K562 (cell line): ENCODE data around the gene NOCT. TPM values are rescaled to one million over a fixed set of nuclear protein-coding genes. Genes with fewer than 3 reads are reported as not detected.

Experiments
- EGR1 ChIP-seq: fragments of 450-650 bp; conservative IDR thresholded peaks from 2 replicates; pipeline ENCODE4 v1.6.1; 2017; ENCODE audit warnings: mild to moderate bottlenecking
- JUN ChIP-seq, 2 experiments: sonication (generic) in 1 of 2; formaldehyde crosslinking in 1 of 2; IDR thresholded peaks; 2 replicates each; pipeline versions ENCODE4 v1.6.1 to v1.8.0; 2012 to 2022; ENCODE audit warnings: borderline replicate concordance in 2 of 2, mild to moderate bottlenecking in 2 of 2, improper control_type of control experiment in 1 of 2, low read depth in 1 of 2, low read length in 1 of 2, missing genetic modification reagents in 1 of 2
- KLF16 ChIP-seq: IDR thresholded peaks from 2 replicates; pipeline ENCODE4 v1.6.1; 2016; ENCODE audit warnings: antibody characterized with exemption
- POLR3G ChIP-seq: IDR thresholded peaks from 2 replicates; pipeline ENCODE4 v1.6.1; 2011; ENCODE audit not compliant: insufficient read length, insufficient replicate concordance; ENCODE audit errors: extremely low read depth
- RB1 ChIP-seq: fragments of 450-650 bp; IDR thresholded peaks from 2 replicates; pipeline ENCODE4 v1.6.1; 2017; ENCODE audit warnings: low read depth, mild to moderate bottlenecking
- SAP30 ChIP-seq: fragments of 200-600 bp; sonication (generic); IDR thresholded peaks from 2 replicates; pipeline ENCODE4 v1.6.1; 2012; ENCODE audit warnings: borderline replicate concordance, low read depth, mild to moderate bottlenecking, moderate library complexity, low read length, control low read depth, inconsistent platforms; ENCODE audit not compliant: insufficient read depth, poor library complexity, severe bottlenecking
- SUPT5H ChIP-seq: fragments of 450-650 bp; IDR thresholded peaks from 2 replicates; pipeline ENCODE4 v1.6.1; 2016
- TCF3 ChIP-seq: sonication (generic); formaldehyde crosslinking; IDR thresholded peaks from 2 replicates; pipeline ENCODE4 v1.4.0; 2020; ENCODE audit warnings: mild to moderate bottlenecking, missing genetic modification reagents
- ZNF347 ChIP-seq: fragments of 450-650 bp; formaldehyde crosslinking; IDR thresholded peaks from 2 replicates; pipeline ENCODE4 v1.4.0; 2020; ENCODE audit warnings: low read depth, mild to moderate bottlenecking, moderate library complexity
- polyA plus RNA-seq, 8 experiments: library from polyadenylated mRNA; depleted of rRNA in 4 of 8; stranded (reverse) in 5 of 8; unstranded in 3 of 8; fragments of >200 nt; fragmentation: Nextera tagmentation in 2 of 8; fragmentation: Illumina TruSeq in 1 of 8; extraction: Ambion mirVana in 2 of 8; extraction: Trizol in 1 of 8; gene quantifications; 2 replicates each; pipeline versions ENCODE4 v1.2.1 to v1.2.3, GENCODE V29; 2011 to 2014; ENCODE audit warnings: inconsistent platforms in 1 of 8, missing spikeins in 1 of 8
- total RNA-seq, 7 experiments: library from RNA; depleted of rRNA in 6 of 7; stranded (reverse); fragments of >200 nt in 6 of 7; fragmentation: Illumina TruSeq in 2 of 7; extraction: Trizol in 2 of 7; gene quantifications; 2 replicates each; pipeline versions ENCODE4 v1.2.1 to v1.2.3, GENCODE V29; 2011 to 2021; ENCODE audit warnings: low replicate concordance in 1 of 7
- TF ChIP-seq, protein P1 (sequence below): conservative IDR thresholded peaks from 2 replicates; pipeline ENCODE4 v1.6.1; 2011; ENCODE audit warnings: low read depth, mild to moderate bottlenecking, low read length; ENCODE audit not compliant: control insufficient read depth
- TF ChIP-seq, protein P2 (sequence below), 2 experiments: fragments of 450-650 bp; formaldehyde crosslinking in 1 of 2; IDR thresholded peaks; 2 replicates each; pipeline versions ENCODE4 v1.4.0 to v1.6.1; 2014 to 2020; ENCODE audit warnings: mild to moderate bottlenecking in 2 of 2, borderline replicate concordance in 1 of 2, low read depth in 1 of 2
- TF ChIP-seq, protein P3 (sequence below): fragments of 250-450 bp; sonication (Bioruptor Pico); IDR thresholded peaks from 2 replicates; pipeline ENCODE4 v1.8.0; 2021; ENCODE audit warnings: moderate library complexity, mild to moderate bottlenecking, inconsistent platforms
- TF ChIP-seq, protein P4 (sequence below), 2 experiments: IDR thresholded peaks; 2 replicates each; pipeline ENCODE4 v1.6.1; 2011; ENCODE audit warnings: borderline replicate concordance in 1 of 2, control low read depth in 1 of 2, low read depth in 1 of 2, low read length in 1 of 2, mild to moderate bottlenecking in 1 of 2, mixed read lengths in 1 of 2, moderate library complexity in 1 of 2; ENCODE audit not compliant: insufficient read depth in 1 of 2, insufficient read length in 1 of 2, poor library complexity in 1 of 2, severe bottlenecking in 1 of 2; ENCODE audit errors: extremely low read depth in 1 of 2
- TF ChIP-seq, protein P5 (sequence below): fragments of 450-650 bp; IDR thresholded peaks from 2 replicates; pipeline ENCODE4 v1.6.1; 2014; ENCODE audit warnings: low read depth, mild to moderate bottlenecking, moderate library complexity, borderline replicate concordance

NOCT gene
- total and polyA plus RNA-seq, 9 of the 15 experiments (the other 6 are each of a cell fraction or from before 2014, with no cell fraction given) = 1.3 to 20.2 (median 11.1) TPM

DNA sequence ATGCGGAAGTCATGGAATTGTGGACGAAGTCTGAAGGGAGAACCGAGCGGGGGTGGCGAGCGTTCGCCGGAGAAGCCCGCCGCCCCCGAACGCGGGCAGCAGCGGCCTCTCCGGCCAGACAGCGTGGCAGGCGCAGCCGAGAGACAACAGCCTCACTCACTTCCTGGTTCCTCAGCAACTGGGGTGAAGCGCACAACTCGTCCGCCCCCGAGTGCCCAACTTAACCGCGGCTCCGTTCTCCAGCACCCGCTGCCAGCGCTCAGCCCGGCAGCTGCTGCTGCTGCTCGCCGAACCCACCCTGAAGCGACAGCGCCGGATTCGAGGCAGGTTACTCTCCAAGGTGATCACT lies 68.0 kb downstream of the NOCT start (continued):
- TF ChIP-seq, protein P1, sequence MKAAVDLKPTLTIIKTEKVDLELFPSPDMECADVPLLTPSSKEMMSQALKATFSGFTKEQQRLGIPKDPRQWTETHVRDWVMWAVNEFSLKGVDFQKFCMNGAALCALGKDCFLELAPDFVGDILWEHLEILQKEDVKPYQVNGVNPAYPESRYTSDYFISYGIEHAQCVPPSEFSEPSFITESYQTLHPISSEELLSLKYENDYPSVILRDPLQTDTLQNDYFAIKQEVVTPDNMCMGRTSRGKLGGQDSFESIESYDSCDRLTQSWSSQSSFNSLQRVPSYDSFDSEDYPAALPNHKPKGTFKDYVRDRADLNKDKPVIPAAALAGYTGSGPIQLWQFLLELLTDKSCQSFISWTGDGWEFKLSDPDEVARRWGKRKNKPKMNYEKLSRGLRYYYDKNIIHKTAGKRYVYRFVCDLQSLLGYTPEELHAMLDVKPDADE = 0 out of 2 replicates have a peak, but pooled peaks have one; percentile 56
- TF ChIP-seq SAP30 = peak; percentile 55
- TF ChIP-seq, protein P2, sequence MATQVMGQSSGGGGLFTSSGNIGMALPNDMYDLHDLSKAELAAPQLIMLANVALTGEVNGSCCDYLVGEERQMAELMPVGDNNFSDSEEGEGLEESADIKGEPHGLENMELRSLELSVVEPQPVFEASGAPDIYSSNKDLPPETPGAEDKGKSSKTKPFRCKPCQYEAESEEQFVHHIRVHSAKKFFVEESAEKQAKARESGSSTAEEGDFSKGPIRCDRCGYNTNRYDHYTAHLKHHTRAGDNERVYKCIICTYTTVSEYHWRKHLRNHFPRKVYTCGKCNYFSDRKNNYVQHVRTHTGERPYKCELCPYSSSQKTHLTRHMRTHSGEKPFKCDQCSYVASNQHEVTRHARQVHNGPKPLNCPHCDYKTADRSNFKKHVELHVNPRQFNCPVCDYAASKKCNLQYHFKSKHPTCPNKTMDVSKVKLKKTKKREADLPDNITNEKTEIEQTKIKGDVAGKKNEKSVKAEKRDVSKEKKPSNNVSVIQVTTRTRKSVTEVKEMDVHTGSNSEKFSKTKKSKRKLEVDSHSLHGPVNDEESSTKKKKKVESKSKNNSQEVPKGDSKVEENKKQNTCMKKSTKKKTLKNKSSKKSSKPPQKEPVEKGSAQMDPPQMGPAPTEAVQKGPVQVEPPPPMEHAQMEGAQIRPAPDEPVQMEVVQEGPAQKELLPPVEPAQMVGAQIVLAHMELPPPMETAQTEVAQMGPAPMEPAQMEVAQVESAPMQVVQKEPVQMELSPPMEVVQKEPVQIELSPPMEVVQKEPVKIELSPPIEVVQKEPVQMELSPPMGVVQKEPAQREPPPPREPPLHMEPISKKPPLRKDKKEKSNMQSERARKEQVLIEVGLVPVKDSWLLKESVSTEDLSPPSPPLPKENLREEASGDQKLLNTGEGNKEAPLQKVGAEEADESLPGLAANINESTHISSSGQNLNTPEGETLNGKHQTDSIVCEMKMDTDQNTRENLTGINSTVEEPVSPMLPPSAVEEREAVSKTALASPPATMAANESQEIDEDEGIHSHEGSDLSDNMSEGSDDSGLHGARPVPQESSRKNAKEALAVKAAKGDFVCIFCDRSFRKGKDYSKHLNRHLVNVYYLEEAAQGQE (IDR thresholded peaks at IDR 0.05; ENCODE audit: borderline replicate concordance) = peak; percentile 8; the same call in 1 of the 2 replicates
- TF ChIP-seq, protein P2 (CRISPR knock-in tag; IDR thresholded peaks at IDR 0.05; ENCODE audit: low read depth) = no peak
- no peak for TF ChIP-seq KLF16
- 0 out of 2 replicates have a peak, but pooled peaks have one; percentile 21 for TF ChIP-seq SUPT5H
- TF ChIP-seq ZNF347 (CRISPR knock-in tag) = no peak
- TF ChIP-seq, protein P3, sequence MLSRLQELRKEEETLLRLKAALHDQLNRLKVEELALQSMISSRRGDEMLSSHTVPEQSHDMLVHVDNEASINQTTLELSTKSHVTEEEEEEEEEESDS (CRISPR knock-in tag) = no peak
- TF ChIP-seq, protein P4, sequence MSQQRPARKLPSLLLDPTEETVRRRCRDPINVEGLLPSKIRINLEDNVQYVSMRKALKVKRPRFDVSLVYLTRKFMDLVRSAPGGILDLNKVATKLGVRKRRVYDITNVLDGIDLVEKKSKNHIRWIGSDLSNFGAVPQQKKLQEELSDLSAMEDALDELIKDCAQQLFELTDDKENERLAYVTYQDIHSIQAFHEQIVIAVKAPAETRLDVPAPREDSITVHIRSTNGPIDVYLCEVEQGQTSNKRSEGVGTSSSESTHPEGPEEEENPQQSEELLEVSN (IDR thresholded peaks at IDR 0.05; ENCODE audit: borderline replicate concordance in 1 of 2, extremely low read depth in 1 of 2, insufficient read depth in 1 of 2, insufficient read length in 1 of 2, low read depth in 1 of 2, low read length in 1 of 2, poor library complexity in 1 of 2, severe bottlenecking in 1 of 2) = peak; percentile 44 to 47
- TF ChIP-seq POLR3G = no peak
- peak; percentile 38 for TF ChIP-seq RB1
- TF ChIP-seq EGR1 = peak; percentile 93
- TF ChIP-seq, protein P5, sequence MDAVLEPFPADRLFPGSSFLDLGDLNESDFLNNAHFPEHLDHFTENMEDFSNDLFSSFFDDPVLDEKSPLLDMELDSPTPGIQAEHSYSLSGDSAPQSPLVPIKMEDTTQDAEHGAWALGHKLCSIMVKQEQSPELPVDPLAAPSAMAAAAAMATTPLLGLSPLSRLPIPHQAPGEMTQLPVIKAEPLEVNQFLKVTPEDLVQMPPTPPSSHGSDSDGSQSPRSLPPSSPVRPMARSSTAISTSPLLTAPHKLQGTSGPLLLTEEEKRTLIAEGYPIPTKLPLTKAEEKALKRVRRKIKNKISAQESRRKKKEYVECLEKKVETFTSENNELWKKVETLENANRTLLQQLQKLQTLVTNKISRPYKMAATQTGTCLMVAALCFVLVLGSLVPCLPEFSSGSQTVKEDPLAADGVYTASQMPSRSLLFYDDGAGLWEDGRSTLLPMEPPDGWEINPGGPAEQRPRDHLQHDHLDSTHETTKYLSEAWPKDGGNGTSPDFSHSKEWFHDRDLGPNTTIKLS = peak; percentile 57; the same call in 1 of the 2 replicates
- TF ChIP-seq TCF3 (CRISPR knock-in tag) = 0 out of 2 replicates have a peak, but pooled peaks have one; percentile 3
- 0 out of 2 replicates have a peak, but pooled peaks have one; percentile 18 for TF ChIP-seq JUN (IDR thresholded peaks at IDR 0.05; ENCODE audit: borderline replicate concordance, low read depth, low read length)
- TF ChIP-seq JUN (CRISPR knock-in tag; IDR thresholded peaks at IDR 0.05; ENCODE audit: borderline replicate concordance) = no peak; the same call in 1 of the 2 replicates
